AG09309 (cell line): Measurements from ENCODE around the gene TRPM4.

ENCODE experiments used
- DNase-seq: peaks from one replicate; pipeline ENCODE4 v3.0.0-alpha.2; 2010; ENCODE audit warnings: low read depth
- H3K4me3 ChIP-seq: 2 replicates; pipeline ENCODE4 v1.5.1; 2011; ENCODE audit warnings: mild to moderate bottlenecking, low read depth, low read length, moderate library complexity; ENCODE audit not compliant: control insufficient read depth
- CTCF ChIP-seq: IDR thresholded peaks from 2 replicates; pipeline ENCODE4 v1.5.1; 2011; ENCODE audit warnings: mild to moderate bottlenecking, low read depth, low read length, inconsistent platforms; ENCODE audit not compliant: insufficient read depth, control insufficient read depth; ENCODE audit errors: missing control alignments

Gene TRPM4

GRCh38 chr19:49231804-49232203, 74.2 kb downstream of the TRPM4 start:
- H3K4me3 ChIP-seq: no peak overlapping the region
- TF ChIP-seq CTCF: no peak
- no peak for DNase-seq

- no peak for DNase-seq
- H3K4me3 ChIP-seq: no peak overlapping the region
- no peak for TF ChIP-seq CTCF
These were observed 75.6 kb downstream of the TRPM4 start for GRCh38 chr19:49233163-49233562.

- DNase-seq: no peak
- no peak for TF ChIP-seq CTCF
- no peak overlapping the region for H3K4me3 ChIP-seq
These were observed 84.2 kb downstream of the TRPM4 start for GRCh38 chr19:49241769-49242168.

- no peak for DNase-seq
These were observed 85.5 kb downstream of the TRPM4 start for GRCh38 chr19:49243129-49243528.

GRCh38 chr19:49243726-49244125, 86.1 kb downstream of the TRPM4 start:
- no peak for TF ChIP-seq CTCF
- H3K4me3 ChIP-seq: no peak overlapping the region
- DNase-seq: no peak

More at GRCh38 chr19:49243129-49243528, 85.5 kb downstream of the TRPM4 start:
- H3K4me3 ChIP-seq: no peak overlapping the region
- TF ChIP-seq CTCF: no peak

- H3K4me3 ChIP-seq: no peak overlapping the region
- DNase-seq: no peak
- no peak for TF ChIP-seq CTCF
These were observed 86.7 kb downstream of the TRPM4 start for GRCh38 chr19:49244256-49244655.

GRCh38 chr19:49247676-49248075, 90.1 kb downstream of the TRPM4 start:
- no peak for TF ChIP-seq CTCF
- DNase-seq: no peak
- no peak overlapping the region for H3K4me3 ChIP-seq
